ENCODE data around the gene OR13J1. TPM values are rescaled to one million over a fixed set of nuclear protein-coding genes. Genes with fewer than 3 reads are reported as not detected.

The OR13J1 gene
- total RNA-seq, 1 experiment from 2014 or later, result not detected

GRCh38 chr9:35907711-35908503 is 37.7 kb upstream of the OR13J1 start:
- ChIA-PET POLR2A (ENCODE audit: low non-redundant PET) (no interaction called here), CTCF (interaction anchor here (0.6 to 1.5 kb wide), 3 partner anchors 9 to 38 kb away, joined by 3 read pairs; no protein-coding TSS in a partner anchor)
- TF ChIP-seq CTCF (conservative IDR thresholded peaks at IDR 0.05; ENCODE audit: low read depth, low read length) (no peak), EZH2 (IDR thresholded peaks at IDR 0.05; ENCODE audit: borderline replicate concordance, low read depth, low read length, poor library complexity, severe bottlenecking) (no peak)
- DNase-seq (ENCODE audit: low spot score), result peak; percentile 95
- H3K27me3 ChIP-seq (replicated peaks; ENCODE audit: insufficient read depth, low read depth, low read length, poor library complexity), result no peaks in the 10 kb centered on the region
- H3K36me3 ChIP-seq (ENCODE audit: insufficient read depth, low read length, poor library complexity, severe bottlenecking), result no peaks in the 10 kb centered on the region
- peak overlapping the region; percentile 77 for H3K27ac ChIP-seq (ENCODE audit: low read depth, low read length, poor library complexity, severe bottlenecking)
- no TSS peak for BruUV-seq (replicated peaks)
- intact Hi-C loops (cut with micrococcal nuclease; ENCODE audit: unreplicated experiment), result no loop called here
- H3K9me3 ChIP-seq (ENCODE audit: low read depth, low read length, poor library complexity, severe bottlenecking), result no peaks in the 10 kb centered on the region
- H3K4me3 ChIP-seq (ENCODE audit: low read depth, low read length, poor library complexity, severe bottlenecking), result no peak overlapping the region
- H3K4me1 ChIP-seq (ENCODE audit: insufficient read depth, low read length, poor library complexity, severe bottlenecking), result peaks cover 43% of the 10 kb centered on the region

- Histone ChIP-seq H3K27ac (ENCODE audit: low read depth, low read length, poor library complexity, severe bottlenecking) (peak overlapping the region; percentile 77), H3K4me3 (ENCODE audit: low read depth, low read length, poor library complexity, severe bottlenecking) (no peak overlapping the region), H3K4me1 (ENCODE audit: insufficient read depth, low read length, poor library complexity, severe bottlenecking) (peaks cover 43% of the 10 kb centered on the region), H3K9me3 (ENCODE audit: low read depth, low read length, poor library complexity, severe bottlenecking) (no peaks in the 10 kb centered on the region), H3K27me3 (replicated peaks; ENCODE audit: insufficient read depth, low read depth, low read length, poor library complexity) (no peaks in the 10 kb centered on the region), H3K36me3 (ENCODE audit: insufficient read depth, low read length, poor library complexity, severe bottlenecking) (no peaks in the 10 kb centered on the region)
- DNase-seq (ENCODE audit: low spot score), result peak; percentile 42
- intact Hi-C loops (cut with micrococcal nuclease; ENCODE audit: unreplicated experiment), result no loop called here
- BruUV-seq (replicated peaks), result no TSS peak
- POLR2A ChIA-PET (ENCODE audit: low non-redundant PET), result no interaction called here
- CTCF ChIA-PET, result no interaction called here
- TF ChIP-seq CTCF (conservative IDR thresholded peaks at IDR 0.05; ENCODE audit: low read depth, low read length) (no peak), EZH2 (IDR thresholded peaks at IDR 0.05; ENCODE audit: borderline replicate concordance, low read depth, low read length, poor library complexity, severe bottlenecking) (no peak)
Observed at GRCh38 chr9:35906923-35907699, 36.9 kb upstream of the OR13J1 start.

- no peaks in the 10 kb centered on the region for H3K27me3 ChIP-seq (replicated peaks; ENCODE audit: insufficient read depth, low read depth, low read length, poor library complexity)
- DNase-seq (ENCODE audit: low spot score), result peak; percentile 32
- TF ChIP-seq EZH2 (IDR thresholded peaks at IDR 0.05; ENCODE audit: borderline replicate concordance, low read depth, low read length, poor library complexity, severe bottlenecking) (no peak), CTCF (conservative IDR thresholded peaks at IDR 0.05; ENCODE audit: low read depth, low read length) (no peak)
- ChIA-PET CTCF (interaction anchor here (0.7 to 0.8 kb wide), 2 partner anchors 24 to 39 kb away, joined by 3 to 4 read pairs; no protein-coding TSS in a partner anchor), POLR2A (ENCODE audit: low non-redundant PET) (no interaction called here)
- H3K9me3 ChIP-seq (ENCODE audit: low read depth, low read length, poor library complexity, severe bottlenecking), result no peaks in the 10 kb centered on the region
- BruUV-seq (replicated peaks), result no TSS peak
- intact Hi-C loops (cut with micrococcal nuclease; ENCODE audit: unreplicated experiment), result no loop called here
- H3K4me3 ChIP-seq (ENCODE audit: low read depth, low read length, poor library complexity, severe bottlenecking), result no peak within 1 kb of the TSS
- no peaks in the 10 kb centered on the region for H3K36me3 ChIP-seq (ENCODE audit: insufficient read depth, low read length, poor library complexity, severe bottlenecking)
- H3K4me1 ChIP-seq (ENCODE audit: insufficient read depth, low read length, poor library complexity, severe bottlenecking), result peaks cover 42% of the 10 kb centered on the region
- H3K27ac ChIP-seq (ENCODE audit: low read depth, low read length, poor library complexity, severe bottlenecking), result peak within 1 kb of the TSS; percentile 77
Observed at GRCh38 chr9:35905912-35906679, 35.9 kb upstream of the OR13J1 start, which contains the start of gene HRCT1. HRCT1 (plus strand) TSS chr9:35906202; CDS start chr9:35906288, 86 bp downstream.

All from A673 (cell line).